NCI-H748 (cell line): Measurements from ENCODE around the gene ADCYAP1.
A peak's percentile ranks its signal among the peaks of the same experiment; 100 is the strongest.
"Not testable (repeated sequence)": the region's sequence is repeated elsewhere in the genome, so short reads cannot be mapped to it uniquely, and the experiment has no call there.

ENCODE experiments used
- DNase-seq: peaks from one replicate; lab custom pipeline; 2025; ENCODE audit not compliant: unreplicated experiment; lab: John Stamatoyannopoulos, UW

Gene ADCYAP1

DNA sequence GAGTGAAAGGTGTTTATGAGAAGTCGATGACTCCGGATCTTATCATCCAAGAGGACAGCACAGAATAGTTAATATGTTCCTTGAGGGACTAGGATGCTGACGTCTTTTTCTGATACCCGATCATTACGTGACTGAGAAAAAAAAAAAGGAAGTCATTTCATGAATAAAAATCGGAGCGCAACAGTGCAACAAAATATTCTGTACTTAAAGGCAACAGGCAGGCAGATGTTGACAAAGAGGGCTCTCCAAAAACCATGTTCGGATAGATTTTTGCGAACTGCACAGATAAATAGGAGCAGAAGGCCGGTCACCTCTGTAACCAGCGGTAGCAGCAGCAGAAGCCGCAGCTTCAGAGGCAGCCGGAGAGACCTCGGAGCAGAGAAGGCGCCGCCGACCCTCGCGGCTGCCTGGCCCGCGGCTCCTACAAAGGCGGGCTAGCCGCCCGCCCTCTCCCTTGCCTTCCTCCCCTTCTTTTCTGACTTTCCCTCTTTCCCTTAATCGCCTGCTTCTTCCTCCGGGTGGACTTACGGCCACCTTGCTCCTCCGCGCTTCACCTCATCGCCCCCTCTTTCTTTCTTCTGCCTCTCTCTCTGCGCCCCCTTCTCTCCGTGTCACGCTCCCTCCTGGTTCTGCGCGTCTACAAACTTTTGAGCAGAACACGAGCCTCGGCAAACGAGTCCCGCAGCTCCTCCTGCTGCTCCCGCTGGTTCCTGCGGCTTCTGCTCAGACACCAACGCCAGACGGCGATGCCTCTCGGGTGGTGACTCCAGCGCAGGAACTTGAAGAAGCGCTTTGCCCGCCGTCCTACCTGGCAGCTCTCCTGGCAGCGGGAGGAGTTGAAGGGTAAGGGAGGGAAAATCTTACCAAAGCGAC, at the start of gene ADCYAP1:
Gene ADCYAP1, plus strand, starts transcription at position 654 of the 873 bp plus-strand sequence. CDS start 516 bp downstream, outside the sequence.
- peak; percentile 91 for DNase-seq

DNA sequence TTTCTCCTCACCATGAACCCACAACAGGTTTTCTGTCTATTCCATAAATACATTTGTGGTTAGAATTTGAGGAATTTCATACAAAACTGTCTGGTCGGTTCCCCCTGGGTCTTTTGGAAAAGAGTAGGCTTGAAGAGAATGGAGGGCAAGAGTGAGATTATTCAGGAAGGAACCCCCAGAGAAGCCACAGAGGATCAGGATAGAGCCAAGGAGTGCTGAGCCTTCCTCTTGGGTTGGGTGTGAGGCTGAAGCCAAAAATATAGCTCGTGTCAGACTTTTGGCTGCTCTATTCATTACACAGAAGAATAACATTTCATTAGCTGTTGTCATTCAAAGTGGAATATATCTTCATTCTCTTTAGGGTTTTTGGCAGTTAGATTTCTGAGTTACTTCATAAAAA, 46.7 kb upstream of the ADCYAP1 start:
- no peak for DNase-seq

DNA sequence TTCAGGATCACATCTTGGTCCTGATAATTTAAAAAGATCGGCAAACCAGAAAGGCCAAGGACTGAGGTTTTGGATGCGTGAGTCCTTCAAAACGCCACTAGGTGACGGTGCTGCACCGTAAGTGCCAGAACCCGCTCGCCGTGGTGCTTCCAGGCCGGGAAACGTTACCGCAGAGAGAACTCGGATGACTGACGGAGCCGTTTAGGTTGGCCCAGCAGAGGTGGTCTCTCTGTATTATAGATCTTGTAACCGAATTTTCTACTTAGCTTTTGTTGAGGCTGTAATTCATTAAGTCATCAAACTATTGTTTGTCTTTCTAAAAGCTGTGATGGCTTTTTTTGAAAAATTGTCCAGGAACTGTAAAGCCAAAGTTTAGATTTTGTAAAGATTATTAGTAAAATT, 39.8 kb upstream of the ADCYAP1 start:
- peak; percentile 89 for DNase-seq

DNA sequence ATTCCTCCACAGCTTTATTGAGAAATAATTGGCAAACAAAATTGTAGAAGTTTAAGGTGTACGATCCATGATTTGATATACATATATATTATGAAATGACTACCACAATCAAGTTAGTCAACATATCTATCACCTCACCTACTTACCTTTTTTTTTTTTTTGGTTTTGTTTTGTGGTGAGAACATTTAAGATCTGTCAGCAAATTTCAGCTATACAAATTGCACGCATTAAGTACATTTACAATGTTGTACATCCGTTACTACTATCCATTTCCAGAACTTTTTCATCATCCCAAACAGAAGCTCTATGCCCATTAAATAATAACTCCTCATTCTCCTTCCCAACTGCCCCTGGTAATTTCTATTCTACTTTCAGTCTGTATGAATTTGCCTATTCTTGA, 37.4 kb upstream of the ADCYAP1 start:
- no peak for DNase-seq

DNA sequence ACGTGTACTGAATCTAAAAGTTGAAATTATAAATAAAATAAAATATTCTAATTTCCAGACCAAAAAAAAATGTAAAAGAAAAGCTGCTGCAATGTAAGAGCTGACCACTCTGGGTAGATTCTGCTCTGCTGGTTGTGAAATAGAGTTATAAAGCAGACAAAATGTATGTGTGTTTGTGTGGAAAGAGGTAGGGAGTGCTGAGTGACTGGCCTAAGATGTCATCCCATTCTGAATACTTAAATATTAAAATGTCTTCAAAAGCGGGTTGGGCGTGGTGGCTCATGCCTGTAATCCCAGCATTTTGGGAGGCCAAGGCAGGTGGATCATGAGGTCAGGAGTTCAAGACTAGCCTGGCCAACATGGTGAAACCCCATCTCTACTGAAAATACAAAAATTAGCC, 31.2 kb upstream of the ADCYAP1 start:
- not testable (repeated sequence) for DNase-seq

GRCh38 chr18:875912-876311, 28.8 kb upstream of the ADCYAP1 start:
- DNase-seq: no peak

- DNase-seq: no peak
Observed at GRCh38 chr18:877238-877637, 27.4 kb upstream of the ADCYAP1 start.

DNA sequence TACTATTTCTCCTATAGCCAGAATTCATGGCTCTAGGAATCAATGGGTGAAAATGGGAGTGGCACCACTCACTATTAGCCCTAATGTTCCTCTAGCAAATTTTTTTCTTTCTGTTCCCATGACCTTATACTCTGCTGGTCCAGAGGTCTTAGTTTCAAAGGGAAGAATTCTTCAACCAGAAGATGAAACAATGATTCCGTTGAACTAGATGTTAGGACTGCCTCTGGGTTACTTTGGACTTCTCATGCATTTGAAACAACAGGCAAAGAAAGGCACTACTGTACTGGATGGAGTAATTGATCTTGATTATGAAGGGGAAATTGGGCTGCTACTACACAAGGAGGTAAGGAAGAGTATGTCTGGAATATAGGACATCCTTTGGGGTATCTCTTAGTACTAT, 18.6 kb upstream of the ADCYAP1 start:
- DNase-seq: no peak

DNA sequence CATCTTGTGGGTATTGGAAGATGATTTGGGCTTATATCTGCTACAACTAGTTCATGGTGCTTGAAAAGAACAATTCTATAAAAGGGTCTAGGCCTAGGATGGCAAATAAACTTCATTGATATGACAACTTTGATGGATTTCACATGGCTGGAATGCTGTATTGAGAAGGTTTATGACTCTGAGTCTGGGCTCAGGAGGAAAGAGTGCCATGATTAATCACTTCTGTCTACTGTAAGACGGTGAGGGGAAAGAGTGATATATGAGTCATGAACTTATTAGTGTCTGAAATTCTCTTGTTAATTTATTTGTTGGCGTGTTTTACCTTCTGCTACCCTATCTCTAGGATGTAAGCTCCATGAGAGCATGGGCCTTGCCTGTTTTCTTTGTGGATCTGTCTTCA, 17.0 kb upstream of the ADCYAP1 start:
- DNase-seq: no peak

- no peak for DNase-seq
Observed at GRCh38 chr18:892316-892715, 12.4 kb upstream of the ADCYAP1 start.

- DNase-seq: no peak
Observed at GRCh38 chr18:896315-896714, 8.4 kb upstream of the ADCYAP1 start.

GRCh38 chr18:901761-902160, 2.9 kb upstream of the ADCYAP1 start:
- DNase-seq: peak; percentile 95

GRCh38 chr18:902229-902628, 2.4 kb upstream of the ADCYAP1 start:
- DNase-seq: peak; percentile 78

DNA sequence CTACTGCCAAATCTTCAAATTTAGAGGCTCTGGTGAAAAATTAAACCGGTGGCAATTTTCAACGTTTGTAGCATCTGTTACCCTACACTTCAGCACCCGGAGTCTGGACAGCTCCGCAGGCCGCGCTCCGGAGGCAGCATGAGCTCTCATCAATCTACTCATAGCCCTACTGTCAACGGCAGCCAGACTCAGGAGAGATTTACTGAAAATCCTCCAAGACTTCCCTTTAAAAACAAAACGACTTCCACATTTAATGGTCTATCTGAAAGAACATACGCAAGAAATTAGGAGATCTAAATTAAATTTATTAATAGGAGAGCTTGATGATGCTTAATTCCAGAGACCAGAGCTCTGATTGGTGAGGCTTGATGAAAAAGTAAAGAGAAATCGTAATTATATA, 970 bp upstream of the ADCYAP1 start:
- DNase-seq: peak; percentile 52

GRCh38 chr18:905307-905947, 756 bp downstream of the ADCYAP1 start:
- peak; percentile 73 for DNase-seq

- peak; percentile 78 for DNase-seq
Observed at GRCh38 chr18:905948-906415, 1.3 kb downstream of the ADCYAP1 start.

DNA sequence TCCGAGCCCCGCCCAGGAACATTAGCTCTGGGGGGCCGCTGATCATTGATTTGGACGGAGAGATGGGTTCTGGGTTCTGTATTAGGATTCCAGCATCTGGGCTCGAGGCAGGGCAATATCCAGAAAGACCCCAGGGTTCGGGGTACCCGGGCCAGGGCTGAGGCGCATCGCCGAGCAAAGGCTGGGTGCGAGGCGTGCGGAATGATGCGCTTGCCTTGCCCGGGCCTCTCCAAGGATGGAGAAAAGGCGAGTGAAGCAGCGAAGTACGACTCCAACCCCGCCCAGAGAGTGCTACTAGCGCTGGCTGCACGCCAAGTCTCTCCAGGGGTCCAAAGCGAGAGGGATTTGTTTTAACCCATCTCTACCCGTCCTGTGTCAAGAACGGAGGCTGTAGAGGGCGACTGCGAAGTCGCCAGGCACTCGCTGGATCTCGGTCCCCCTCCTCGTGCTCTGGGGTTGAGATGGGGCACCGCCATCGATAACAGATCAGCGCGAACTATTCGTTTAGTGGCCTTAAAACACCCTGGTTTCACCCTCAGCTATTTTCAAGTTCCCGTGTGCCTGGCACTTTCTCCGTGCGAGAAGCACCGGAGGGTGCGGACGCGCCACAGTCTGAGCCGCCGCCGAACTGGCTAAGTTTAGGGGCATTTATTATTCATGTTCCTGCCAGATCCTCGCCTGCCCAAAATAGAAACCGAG, 1.9 kb downstream of the ADCYAP1 start:
- peak; percentile 93 for DNase-seq

- DNase-seq: peak; percentile 96
Observed at GRCh38 chr18:907115-907884, 2.6 kb downstream of the ADCYAP1 start.

DNA sequence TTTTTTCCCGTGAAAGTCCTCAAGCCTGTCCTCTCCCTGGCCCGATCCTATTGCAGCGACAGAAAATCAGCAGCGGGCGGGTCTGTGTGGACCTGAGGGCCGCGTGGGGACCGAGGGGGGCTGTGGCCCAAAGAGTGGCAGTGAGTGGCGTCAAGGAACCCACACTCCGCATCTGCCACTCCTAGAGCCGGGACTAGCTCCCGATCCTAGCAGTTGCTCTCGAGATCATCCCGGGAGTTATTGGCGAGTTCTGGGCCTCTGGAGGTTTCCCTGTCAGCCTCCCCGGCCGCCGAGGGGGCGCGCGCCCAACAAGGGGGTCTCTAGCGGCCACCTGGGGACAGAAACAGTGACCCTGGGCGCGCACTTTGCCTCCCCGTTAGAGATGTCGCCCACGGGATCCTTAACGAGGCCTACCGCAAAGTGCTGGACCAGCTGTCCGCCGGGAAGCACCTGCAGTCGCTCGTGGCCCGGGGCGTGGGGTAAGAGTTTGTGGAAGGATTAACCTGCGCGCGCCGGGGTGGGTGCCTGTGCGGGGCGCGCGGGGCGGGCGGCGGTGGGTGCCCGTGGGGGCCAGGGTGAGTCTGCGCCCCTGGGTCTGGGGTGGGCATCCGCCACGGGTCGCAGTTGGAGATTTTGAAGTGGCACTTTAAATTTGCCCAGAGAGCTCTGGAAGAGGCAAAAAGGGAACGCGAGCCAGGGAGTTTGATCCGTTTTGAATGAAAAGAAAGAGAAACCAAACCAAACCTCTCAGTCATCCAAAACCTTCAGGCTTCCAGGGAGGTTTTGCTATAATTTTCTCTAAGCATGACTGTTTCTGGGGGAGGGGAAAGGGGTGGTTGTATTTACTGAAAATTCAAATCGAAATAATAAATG, 3.5 kb downstream of the ADCYAP1 start:
- peak; percentile 73 for DNase-seq
